ENCODE data around the gene POU3F2. TPM values are rescaled to one million over a fixed set of nuclear protein-coding genes. Genes with fewer than 3 reads are reported as not detected.

POU3F2 gene
- polyA plus RNA-seq, 1 donor: 0.15 TPM

DNA sequence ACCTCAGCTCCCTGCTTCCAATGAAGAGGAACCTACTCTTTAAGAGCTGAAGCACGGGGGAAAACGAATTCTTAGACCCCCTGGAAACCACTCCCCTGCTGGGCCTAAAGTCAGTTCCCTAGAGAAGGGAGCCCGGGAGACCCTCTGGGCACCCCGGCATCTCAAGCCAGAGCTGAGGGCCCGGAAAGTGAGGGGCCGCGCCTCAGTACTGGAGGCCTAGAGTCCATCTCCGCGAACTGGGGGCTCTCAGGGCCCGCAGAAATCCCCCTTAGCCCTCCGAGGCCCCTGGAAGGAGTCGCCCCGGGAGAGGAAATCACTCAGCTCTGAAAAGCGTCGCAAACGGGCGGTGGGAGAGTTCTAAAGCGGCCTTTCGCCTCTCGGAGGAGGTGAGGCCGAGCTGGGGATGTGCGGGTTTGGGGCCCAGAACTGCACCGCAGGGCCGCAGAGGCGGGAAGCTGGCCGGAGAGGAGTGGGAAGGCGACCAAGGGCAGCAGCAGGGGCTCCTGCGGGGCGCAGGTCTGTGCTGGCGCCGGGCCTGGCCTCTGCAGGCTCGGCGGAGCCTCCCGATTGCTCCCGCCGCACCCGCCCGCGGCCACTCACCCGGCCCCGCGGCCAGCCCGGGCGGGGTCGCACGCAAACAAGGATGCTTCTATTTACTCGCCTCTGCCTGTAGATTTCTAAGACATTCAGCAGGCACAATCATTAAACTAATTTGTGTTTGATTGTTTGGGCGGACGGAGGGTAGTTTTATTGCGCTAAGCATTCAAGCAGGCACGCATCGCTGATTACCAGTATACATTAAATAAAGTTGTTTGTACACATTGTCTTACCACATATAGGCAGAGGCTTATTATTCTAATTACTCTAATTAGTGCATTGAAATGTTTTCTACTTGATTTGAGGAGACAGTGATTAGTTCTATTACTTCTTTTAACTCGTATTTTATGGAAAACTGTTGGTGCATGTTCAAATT is 9.2 kb downstream of the POU3F2 start:
- DNase-seq: no peak

DNA sequence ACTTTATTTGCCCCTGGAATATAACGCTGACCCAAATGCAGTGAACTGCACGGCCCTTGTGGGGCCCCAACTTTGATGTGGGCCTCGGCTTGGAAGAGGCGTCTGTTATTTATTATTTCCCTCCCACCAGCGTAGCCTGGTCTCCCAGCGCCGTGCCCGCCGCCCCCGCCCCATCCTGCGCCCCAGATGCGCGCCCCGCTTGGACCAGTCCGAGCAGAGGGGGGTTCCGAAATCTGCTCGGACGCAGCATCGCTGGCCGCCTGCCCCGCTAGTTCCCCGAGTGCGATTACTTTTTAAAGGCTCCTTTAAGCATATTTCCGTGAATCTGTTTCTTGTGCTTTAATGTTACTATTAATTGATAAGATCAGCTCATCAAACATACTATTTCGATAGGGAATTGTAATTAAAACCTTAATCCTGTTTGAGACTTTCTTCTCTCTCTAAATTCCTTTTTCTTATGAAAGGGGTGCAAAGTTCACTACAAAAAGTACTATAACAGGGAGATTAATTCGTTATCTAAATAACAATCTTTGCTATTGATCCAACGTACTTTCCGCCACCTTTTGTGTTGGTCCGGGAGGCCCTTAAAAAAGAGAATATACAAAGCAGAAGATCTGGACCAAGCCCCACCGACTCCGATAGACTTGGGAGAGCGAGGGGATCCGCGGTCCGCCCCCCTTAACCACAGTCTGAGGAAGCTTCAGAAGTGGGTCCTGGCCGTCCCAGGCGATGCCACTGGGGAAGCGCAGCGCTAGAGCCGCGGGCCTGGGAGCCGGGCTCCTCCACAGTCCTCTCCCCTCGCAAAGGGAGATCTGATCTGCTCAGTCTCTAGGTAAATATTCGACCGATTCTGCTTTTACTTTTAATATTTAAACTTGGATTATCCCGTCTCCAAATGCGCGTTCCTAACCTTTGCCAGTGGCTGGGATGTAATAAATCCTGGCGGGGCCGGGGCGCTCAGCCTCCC is 10.2 kb downstream of the POU3F2 start:
- no peak for DNase-seq

DNA sequence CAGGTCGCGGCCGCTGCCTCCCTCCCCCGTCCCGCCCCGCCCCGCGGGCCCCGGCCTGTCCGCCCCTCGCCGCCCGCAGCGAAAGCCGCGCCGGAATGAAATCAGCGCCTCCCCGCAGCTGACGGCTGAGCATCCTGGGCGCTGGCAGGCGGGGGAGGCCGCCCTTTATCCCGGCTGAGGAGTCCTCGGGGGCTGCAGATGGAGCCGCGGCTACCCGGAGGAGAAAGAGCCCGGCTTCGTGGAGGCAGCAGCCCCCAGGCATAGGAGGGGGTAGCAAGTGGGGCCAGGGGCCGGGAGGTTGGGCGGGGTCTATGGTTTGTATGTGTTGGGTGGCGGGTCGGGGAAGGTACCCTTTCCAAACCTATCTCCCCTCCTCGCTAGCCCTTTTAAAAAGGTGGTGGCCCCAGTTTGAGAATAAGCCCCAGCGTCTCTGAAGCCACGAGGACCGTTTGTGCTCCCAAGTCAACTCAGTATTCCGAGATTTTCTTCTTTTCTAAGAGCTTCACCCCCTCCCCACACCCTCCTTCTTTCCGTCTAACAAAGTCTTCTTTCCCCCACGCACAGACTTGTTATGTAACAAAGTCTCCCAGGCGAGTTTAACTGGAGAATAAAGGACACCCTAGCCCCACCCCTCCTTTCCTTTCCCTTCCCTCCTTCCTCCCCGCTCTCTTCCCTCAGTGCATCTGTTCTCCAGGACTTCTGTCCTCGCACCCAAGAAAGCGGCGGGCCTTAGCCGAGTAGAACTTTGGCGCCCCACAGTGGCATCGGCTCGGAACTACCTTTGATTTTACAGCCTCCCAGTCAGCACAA is 11.0 kb downstream of the POU3F2 start:
- DNase-seq: peak; percentile 78

DNA sequence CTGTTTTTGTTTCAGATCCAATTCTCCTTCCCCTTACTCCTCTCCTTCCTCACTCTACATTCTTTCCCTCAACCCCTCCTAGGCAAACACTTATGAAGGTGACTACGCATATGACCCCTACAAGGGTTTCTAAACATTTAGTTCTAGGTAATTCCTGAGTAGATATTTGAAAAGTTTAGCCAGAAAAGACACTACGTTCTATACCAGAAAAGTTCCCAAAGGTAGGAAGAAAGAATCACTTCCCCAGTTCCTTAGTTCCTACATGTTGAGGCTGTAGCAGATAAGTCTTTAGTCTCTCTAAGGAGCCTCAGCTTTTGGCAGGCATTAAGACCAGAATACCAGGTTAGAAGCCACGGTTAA is 11.6 kb downstream of the POU3F2 start:
- no peak for DNase-seq

DNA sequence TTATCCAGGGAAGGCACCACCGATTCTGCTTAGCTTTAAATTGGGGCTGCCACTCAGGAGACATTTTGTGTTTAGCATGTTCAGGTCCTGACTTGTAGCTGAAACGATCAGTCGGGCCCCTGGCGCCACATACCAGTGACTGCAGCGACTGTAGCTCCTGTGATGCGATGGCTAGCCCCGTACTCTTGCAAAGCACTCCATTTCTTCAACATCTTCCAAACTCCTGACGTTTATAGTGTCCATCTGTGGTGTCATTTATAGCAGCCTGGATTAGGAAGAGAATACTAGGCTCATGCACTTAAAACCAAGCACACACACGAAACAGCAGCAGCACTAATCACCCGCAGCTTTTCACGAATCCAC is 13.0 kb downstream of the POU3F2 start:
- DNase-seq: no peak

DNA sequence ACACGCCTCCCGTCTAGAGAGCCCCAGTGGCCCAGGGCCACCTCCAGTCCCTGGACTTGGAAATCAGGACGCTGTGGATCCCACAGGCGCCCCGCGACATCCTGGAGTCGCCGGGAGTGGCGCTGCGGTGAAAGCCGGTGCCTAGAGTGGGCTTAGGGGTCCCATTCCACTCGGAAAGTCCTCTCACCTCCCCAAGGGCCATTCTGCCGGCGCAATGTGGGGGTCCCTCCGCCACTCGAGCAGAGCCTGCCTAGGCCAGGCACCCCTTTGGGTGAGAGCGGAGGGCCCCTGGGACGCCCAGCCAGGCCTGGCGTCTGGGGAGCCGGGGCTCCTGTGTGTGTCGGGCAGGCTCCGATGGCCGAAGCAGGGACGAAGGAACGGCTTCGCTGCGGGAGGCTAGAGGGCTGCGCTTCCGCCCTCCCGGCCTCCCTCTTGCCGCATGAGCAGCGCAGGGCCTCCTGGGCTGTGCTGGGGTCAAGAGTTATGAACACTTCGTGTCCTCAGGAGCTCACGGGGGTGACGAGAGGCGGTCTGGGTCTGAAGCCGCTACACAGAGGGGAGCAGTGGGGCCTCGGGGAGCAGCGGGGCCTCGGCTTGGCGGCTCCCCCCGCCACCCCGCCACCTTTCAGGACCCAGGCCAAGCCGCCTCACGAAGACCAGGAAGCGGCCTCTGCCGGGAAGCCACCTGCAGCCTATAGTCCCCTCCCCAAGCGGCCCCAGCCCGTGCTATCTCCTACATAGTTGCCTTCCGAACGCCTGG is 13.6 kb downstream of the POU3F2 start:
- DNase-seq: no peak

DNA sequence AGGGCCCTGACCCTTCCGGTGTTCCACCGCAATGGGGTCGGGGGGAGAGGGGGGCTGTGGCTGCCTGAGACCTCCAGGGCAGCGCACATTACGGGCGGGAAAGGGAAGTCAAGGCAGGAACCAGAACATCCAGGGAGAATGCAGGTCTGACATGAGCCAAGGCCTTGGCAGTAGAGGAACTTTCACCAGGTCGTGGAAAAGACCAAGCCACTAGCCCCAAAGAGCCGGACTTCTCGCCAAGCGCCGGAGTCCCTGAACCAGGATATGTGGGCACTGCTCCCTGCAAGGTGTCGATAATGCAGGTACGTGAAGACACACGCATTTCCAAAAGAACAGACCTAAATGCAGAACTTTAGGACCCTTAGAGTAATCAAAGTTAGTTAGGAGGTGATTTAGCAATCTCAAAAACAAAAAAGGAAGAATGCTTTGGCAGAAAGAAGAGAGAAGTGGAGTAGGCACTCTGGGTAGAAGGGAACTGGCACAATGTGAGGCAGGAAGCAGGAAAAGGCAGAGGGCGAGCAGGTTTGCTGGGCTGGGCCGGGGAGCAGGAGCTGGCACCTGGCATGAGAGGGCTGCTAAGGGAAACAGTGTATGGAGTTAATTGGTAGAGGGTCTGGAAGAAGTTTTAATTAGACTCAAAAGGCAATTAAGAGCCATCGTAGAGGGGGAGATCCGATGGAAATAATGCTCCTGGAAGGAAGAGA is 14.3 kb downstream of the POU3F2 start:
- no peak for DNase-seq

DNA sequence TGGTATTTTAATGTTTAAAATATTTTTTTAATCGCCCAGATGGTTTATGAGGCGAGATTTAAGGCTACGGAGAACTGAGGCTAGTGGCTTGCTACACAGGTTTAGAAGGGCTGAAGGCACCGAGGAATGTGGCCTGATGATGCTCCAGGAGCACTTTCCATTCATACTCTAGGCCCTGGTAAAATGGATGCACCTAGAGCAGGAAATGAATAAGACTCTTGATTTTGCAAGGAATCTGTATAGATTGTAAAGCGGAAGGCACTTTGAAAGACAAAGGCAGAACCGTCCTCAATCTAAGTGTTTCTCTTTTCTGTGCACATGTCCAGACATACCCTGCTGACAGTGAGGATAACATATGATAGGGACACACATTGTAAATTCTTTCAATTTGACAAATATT is 30.1 kb downstream of the POU3F2 start:
- no peak for DNase-seq

DNA sequence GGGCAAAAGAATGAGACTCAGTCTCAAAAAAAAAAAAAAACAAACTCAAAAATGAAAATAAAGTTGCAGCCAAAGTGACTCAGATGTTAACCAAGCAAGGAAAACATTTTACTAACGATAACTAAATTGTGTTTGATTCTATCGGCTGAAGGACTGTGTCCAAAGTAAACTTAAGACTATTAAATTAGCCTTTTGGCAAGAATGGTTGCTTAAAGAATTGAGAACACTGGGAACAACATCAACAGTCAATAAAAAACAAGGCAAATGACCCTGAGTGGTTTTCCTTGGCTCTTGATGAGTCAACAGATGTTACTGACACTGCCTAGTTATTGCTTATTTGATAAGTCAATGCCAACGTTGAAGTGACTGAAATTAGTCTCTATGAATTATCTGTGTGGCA is 36.7 kb downstream of the POU3F2 start:
- no peak for DNase-seq

DNA sequence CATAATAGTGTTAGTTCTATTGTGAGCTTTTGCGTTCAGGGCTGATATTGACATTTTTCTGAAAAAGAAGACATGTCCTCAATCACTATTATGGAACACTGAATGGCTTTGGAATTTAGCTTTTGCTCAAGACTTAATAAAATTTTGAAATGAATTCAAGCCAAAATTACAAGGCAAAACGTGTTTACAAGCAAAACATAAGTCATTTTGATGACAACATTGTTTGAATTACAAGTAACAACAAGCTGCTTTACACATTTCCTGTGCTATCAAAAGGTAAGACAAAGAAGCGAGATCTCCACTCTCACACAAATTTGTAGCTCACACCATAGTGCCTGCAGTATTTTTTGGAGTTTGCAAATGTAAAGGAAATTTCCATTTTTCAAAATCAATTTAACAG is 37.4 kb downstream of the POU3F2 start:
- DNase-seq: no peak

DNA sequence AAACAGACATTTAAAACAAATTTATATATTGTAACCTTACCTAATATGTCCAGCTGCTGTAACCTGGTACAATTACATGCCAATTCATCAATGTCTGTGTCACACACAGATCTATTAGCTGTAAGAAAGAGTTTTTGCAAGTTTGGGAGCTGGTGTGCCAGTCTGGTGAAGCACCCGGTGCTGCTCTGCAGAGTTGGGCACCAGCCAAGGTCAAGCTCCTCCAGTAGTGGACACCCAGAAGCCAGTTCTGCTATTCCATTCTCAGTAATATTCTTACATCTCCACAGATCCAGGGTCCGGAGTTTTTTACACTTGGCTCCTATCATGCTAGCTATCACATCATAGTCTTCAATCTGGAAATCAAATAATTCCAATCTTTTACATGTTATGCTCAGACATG is 41.0 kb downstream of the POU3F2 start:
- DNase-seq: no peak

DNA sequence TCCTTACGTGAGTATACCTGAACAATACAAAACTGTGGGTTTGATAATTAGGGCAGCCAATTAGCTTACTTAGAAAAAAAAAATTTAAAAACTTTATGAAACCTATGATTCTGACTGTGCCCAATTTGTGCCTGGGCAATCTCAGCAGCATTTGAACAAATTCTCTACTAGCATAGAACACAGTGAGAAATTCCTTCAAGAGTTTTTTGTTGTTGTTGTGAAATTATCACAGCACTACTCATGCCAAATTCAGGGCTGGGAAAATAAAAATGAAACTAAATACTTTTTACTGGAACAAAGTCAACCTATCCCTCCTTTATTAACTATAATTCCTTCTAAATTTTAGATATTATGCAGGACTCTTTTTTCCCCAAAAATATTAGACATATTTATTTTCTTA is 42.9 kb downstream of the POU3F2 start:
- no peak for DNase-seq

DNA sequence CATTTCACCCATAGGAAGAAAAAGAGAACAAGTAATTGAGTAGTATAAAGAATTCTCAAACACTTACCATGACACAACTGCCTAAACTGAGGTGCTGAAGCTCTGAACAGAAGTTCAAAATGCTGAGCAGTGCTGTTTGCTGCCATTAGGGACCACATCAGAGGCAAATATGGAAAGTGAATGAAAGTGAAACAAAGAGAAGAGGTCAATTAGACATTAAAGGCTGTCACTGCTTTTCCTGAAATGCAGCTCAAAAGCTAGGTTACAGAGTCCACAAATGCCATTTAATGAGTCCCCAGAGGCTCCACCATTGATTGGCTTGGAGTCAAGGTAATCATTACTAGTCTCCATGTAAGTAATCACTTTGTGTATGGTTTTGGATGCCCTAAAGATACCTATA is 46.1 kb downstream of the POU3F2 start:
- DNase-seq: no peak

DNA sequence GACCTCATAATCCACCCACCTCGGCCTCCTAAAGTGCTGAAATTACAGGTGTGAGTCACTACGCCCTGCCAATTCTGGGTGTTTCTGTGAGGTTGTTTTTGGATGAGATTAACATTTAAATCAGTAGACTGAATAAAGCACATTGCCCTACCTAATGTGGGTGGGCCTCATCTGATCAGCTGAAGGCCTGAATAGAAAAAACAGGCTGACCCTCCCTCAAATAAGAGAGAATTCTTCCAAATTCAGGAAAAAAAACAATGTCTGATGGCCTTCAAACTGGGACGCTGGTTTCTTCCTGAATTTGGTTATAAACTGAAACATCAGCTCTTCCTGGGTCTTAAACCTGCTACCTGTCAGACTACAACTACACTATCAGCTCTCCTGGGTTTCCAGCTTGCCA is 51.0 kb downstream of the POU3F2 start:
- DNase-seq: no peak

DNA sequence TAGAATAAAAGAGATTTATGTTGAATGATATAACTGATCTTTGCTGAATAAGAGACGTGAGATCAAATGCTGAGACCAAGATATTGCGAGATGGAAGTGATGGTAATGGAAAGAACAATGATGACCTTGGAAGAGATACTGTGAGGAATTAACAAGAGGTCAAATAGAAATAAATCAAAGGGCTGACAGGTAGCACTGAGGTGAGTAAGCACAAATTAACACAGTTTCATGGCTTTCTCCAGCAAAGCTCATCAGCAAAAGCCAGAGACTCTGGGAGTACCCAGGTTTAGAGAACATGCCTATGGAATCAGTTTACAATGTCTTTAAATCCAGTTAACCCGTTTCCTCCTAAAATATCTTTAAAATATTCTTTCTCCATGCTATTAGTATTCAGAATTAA is 53.3 kb downstream of the POU3F2 start:
- DNase-seq: no peak

Other genes with a start within 250 kb of the POU3F2 start
- 30.2 TPM for gene FBXL4, start 113.4 kb downstream of the POU3F2 start, polyA plus RNA-seq (ENCODE audit: insufficient read length)

Data from left kidney (tissue), 2 donors.